Renal pelvis (tissue), 4 donors: ENCODE measurements around the gene MAPK8IP1. TPM values are rescaled to one million over a fixed set of nuclear protein-coding genes. Genes with fewer than 3 reads are reported as not detected.
A peak's percentile ranks its signal among the peaks of the same experiment; 100 is the strongest.

Source experiments
- DNase-seq: peaks from one replicate; pipeline ENCODE4 v3.0.0-alpha.2; 2013
- polyA plus RNA-seq, 3 donors: library from polyadenylated mRNA; unstranded; fragments of 120-200 nt; gene quantifications; one replicate each; pipeline ENCODE4 v1.2.1, GENCODE V29; 2013; ENCODE audit not compliant: insufficient read length in 3 of 3

MAPK8IP1 gene
- polyA plus RNA-seq, 3 donors: 9.6 to 13.8 (median 13.7) TPM

DNA sequence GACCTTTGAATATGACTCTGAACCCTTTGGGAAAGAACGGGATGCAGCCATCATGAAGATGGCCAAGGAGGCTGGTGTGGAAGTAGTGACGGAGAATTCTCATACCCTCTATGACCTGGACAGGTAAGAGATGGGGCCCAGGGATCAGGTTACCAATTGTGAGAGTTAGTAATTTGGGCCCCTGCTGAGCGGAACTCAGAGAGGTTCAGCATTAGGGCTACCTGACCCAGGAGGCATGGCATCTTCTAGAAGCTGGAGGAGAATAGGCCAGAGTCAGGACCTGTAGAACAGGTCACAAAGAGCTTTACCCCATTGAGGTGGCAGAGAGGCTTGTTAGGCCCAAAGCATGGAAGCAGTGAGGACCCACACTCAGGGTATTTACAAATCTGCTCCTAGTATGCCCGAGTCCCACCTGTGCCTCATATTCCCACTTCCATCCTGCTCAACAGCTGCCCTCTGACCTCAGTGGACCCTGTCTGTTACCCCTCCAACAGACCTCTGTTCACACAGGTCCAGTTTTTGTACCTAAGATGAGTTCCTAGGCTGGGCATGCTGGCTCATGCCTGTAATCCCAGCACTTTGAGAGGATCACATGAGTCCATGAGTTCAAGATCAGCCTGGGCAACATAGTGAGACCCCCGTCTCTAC lies 26.6 kb upstream of the MAPK8IP1 start:
- no peak for DNase-seq

DNA sequence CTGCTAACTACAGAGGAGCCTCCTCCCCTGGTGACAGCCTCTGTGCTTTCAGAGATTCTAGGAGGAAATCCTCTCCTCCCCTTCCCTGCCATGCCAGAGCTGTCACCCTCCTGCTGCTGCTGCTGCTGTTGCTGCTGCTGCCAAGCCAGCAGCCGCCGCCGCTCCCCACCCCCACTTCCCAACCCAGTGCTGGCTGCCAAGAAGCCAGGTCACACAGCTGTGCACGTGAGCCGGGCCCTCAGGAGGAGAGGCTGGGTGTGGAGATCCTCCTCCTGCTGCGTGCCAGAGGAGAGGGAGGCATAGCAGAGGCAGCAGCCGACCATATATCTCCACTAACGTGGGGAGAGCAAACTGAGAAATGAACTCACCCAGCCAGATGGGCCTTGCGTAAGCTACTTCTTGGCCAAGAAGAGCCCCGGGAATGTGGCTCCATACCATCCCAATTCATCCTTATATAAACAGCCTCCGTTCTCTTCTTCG lies 25.8 kb upstream of the MAPK8IP1 start:
- DNase-seq: peak; percentile 54

DNA sequence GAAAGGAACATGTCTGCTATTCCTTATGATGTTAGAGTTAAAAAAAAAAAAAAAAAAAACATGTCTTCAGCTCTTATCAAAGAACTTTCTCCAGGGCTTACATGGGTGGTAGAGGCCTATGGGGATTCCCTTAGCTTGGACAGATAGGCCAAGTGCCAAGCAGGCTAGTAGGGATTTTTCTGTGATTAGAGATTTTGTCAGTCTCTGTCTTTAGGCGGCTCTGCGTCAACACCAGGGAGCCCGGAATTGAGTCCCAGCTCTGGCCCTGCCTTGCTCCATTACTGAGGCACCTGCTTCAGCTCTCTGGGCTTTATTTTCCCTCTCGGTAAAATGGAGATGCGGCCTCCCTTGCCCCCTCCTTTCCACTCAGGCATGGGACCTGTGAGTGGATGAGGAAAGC lies 25.1 kb upstream of the MAPK8IP1 start:
- DNase-seq: no peak

DNA sequence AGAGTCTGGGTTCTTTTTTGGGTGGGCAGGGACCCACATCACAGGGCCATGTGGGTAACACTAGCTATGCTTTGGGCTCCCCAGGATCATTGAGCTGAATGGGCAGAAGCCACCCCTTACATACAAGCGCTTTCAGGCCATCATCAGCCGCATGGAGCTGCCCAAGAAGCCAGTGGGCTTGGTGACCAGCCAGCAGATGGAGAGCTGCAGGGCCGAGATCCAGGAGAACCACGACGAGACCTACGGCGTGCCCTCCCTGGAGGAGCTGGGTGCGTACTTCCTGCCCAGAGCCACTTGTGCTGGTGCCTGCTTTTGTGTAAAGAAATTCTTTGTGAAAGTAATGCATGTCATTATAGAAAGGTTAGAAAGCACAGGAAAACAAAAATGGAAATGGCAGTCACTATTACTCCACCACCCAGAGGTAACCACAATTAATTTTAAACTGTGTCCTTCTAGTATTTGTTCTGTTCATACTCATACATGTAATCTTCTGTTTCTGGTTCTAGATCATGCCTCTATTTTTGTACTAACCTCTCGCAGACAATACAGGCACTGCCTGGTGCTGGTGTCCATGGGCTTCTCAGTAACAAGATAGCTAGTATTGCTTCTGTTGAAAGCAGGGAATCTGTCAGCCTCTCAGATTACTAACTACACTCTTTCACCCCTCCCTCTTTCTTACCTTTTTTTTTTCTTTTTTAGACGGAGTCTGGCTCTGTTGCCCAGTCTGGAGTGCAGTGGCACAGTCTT lies 24.5 kb upstream of the MAPK8IP1 start:
- DNase-seq: no peak

DNA sequence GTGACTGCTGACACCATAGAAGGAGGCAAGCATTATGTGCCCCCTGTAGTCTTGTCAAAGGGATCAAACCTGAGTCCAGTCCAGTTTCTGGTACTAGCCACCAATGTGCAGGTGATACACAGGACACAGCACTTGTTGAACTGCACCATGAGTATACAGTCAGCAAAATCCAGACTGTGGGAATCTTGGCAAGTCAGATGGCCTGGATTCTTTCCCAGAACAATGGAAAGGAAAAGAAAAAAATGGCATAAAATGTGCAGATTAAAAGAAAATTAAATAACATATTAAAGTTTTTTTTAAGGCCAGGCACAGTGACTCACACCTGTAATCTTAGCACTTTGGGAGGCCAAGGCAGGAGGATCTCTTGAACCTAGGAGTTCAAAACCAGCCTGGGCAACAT lies 21.4 kb upstream of the MAPK8IP1 start:
- no peak for DNase-seq

DNA sequence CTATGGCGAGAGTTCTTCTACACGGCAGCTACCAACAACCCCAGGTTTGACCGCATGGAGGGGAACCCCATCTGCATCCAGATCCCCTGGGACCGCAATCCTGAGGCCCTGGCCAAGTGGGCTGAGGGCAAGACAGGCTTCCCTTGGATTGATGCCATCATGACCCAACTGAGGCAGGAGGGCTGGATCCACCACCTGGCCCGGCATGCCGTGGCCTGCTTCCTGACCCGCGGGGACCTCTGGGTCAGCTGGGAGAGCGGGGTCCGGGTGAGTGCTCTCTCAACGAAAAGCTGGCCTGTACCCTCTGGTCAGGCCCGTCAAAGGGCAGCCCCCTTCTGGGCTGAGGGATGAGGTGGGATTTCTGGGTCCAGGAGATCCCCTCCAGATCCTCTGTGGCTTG lies 15.9 kb upstream of the MAPK8IP1 start:
- DNase-seq: no peak

DNA sequence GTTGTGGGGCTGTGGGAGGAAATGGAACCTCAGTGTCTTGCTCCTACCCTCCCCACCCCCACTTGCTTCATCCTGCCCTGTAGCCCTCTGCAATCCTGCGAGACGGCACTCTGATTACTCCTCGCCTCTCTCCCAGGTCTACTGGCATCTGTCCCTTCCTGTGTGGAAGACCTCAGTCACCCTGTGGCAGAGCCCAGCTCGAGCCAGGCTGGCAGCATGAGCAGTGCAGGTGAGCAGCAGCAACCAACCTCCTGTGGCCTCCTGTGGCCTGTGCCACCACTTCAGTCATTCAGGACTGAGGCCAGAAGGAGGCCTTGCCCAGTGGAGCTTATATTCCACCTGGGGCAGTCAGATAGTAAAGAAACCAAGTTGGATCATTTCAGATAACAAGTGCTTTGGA lies 14.7 kb upstream of the MAPK8IP1 start:
- no peak for DNase-seq

DNA sequence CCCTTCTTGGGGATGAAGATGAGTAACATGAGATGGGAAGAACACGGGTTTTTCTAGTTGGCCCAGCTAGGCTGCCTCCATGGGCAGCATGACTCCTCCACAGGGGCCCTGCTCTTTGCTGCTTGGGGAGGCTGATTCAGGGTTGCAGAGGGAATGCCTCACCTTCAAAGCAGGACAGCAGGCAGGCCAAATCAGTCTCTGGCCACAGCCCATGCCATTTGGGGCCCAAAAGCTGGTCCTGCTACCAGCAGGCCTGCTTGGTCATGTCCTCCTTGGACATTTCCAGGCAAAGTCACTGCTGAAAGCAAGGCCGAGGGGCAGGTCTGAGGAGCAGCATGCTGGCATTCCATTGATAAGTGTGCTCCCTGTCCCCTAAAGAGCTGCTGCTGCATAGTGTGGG lies 13.8 kb upstream of the MAPK8IP1 start:
- no peak for DNase-seq

DNA sequence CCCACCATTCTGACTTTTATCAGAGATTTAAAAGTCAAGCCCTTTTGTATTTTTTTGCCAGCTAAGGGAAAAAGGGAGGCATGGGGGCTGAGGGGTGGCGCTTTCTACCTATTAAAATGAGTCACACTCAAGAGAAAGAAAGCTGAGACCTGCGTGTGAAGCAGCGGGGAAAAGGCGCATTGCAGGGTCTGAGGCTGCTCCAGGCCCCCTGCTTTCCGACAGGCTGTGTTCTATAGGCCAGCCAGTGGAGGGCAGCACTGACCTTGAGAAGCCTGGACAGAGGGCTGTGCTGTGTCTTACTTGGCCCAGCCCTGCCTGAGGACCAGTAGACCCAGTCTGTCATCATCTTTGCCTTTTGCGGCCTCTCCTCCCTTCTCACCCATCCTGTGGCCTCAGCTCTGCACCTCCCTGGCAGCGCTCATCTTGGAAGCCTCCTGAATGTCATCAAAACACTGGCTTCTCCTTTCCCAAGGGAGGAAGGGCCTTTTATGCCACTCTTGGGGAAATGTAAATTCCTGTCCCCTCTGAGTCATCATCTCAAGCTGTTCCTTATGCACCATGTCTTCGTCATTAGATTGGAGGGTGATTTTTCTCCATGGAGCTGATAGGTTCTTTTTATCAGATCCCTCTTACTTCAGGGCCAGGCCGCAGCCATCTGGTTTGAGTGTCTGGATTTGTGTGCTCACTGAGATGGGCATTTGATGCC lies 12.6 kb upstream of the MAPK8IP1 start:
- DNase-seq: peak; percentile 52

DNA sequence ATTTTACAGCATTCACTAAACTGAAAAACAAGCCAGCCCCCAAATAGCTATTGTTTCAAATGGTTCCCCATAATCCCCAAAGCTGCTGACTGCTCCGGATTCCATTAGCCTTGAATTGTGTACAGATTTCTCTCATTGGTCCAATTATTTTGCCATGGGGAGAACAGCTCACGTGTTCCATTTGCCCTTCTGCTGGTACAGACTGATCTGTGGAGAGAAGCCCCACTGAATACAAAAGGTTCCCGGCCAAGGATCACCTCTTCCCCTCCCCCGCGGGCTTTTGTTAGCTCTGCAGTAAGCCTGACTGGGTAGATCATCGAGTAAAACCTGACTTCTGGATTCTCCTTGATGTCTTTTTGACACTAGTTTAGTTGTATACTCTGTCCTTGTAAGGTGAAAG lies 9.1 kb upstream of the MAPK8IP1 start:
- no peak for DNase-seq

DNA sequence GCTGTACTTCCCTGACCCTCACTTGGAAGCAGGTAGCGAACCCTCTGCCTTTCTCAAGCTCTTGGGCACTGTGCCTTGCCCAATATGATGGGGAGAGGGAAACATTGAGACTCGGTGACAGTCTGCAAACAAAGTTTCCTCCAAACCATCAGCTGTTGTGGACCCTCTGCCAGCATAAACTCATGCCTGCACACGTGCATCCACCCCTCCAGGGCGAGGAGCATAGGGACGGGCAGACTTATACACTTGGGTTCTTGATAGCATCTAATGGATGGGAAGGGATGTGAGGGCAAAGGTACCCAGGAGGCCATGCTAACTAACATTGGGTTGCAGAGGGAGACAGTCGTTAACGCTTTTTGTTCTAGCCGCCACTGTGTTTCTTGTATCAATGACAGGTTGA lies 8.2 kb upstream of the MAPK8IP1 start:
- no peak for DNase-seq

DNA sequence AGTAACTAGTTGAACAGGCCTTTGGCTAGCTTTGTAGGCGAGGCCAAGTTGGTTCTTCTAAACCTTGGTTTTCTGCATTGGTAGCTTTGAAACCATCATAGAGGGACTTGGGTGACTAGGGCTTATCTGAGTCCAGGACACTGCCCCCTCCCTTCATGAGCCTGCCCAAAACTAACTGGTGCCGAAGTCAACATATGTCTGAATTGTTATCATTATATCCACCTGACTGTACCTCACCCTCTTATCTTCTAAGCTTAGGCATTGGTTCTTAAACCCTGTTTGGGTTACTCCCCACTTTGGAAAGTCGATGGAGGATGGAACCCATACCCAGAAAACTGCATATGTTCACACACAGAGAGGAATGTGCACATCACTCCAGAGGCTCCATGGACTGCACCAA lies 7.6 kb upstream of the MAPK8IP1 start:
- DNase-seq: no peak

DNA sequence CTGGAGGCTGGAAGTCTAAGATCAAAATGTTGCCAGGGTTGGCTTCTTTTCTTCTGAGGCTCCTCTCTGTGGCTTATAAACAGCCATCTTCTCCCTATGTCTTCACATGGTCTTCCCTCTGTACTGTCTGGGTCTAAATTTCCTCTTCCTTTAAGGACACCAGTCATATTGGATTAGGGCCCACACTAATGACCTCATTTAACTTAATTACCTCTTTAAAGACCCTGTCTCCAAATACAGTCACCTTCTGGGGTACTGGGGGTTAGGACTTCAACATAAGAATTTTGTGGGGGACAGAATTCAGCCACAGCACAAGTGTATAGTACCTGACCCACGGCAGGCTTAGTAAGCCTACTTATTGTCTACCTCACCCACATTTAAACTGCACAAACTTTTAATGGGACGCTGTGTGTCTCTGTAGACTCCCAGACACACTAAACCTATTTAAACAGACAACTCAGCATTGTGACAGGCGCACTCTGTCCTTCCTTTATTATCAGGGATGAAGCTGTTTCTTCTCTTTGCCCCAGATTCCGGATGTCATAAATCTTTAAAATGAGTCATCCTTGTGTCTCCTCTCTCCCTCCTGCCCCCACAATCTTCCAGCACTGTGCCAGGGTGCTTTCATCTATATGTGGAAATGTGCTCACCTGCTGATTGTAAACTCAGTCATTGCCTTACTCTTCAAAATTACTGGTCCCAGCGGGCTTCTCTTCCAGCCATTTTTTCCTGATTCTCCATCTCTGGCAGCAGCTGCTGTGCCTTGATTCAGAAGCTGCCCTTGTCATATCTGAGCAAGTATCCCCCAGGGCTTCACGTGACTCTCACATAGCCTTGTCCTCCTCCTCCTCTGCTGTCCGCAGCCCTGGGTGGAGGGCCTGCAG lies 5.4 kb upstream of the MAPK8IP1 start:
- DNase-seq: no peak

DNA sequence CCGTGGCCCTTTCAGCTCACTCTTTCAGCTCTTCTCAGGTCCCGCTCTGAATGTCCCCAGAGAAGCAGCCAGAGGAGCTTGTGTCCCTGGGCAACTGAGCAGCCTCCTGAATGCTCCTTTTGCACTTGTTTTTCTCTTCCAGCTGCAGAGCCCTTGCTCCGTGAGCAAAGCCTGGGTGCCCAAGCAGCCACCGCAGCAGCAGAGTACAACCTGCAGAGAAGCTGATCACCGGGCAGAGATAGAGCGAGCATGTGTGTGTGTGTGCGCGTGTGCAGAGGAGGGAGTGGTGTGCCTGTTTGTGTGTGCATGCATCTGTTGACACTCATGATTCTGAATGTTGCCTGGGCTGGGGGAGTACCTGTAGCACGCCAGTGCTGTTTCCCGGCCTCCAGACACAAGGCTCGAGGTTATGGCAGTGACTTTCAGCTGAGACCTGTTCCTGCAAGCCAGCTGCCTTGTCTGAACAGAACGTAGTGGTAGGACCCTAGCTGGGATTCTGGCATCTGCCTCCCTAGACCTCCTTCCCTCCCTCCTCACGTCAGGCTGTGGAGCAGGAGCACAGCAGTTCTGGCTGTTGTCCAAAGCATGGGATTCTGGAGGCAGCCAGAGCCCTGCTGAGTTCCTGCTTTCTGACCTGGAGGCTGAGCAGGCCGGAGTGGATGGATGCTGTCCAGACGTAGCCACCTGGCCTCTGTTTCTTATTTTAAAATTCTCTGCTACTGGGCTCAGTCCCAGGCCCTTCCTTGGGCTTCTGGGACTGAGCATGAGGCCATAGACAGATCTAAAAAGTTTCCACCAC lies 4.5 kb upstream of the MAPK8IP1 start:
- no peak for DNase-seq

DNA sequence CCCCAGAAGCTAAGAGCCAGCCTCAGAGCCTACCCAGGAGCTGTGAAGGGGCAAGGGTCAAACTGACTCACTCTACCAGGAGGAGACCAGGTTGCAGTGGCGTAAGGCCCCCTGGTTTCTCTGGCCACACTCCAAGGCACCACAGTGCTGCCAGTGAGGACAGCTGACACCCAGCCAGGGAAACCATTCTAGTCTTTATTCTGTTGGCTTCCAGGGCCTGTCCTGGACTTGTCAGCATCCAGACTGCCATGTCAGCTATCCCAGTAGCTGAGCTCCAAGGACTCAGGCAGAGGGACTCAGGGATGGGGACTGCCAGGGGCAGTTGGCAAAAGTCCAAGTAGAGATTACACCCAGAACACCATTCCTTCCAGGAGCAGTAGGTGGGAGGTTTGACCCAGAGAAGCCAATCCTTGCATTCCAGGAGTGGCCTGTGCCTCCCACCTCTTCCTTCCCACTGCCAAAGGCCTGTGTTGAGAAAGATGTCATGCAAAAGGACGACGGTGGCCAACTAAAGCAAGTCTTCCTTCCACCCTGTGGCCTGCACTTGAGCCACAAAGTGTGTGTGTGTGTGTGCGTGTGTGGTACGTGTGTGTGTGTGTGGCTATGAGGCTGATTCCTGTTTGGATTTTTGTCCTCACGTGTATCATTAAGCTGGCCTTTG lies 3.6 kb upstream of the MAPK8IP1 start:
- DNase-seq: no peak

DNA sequence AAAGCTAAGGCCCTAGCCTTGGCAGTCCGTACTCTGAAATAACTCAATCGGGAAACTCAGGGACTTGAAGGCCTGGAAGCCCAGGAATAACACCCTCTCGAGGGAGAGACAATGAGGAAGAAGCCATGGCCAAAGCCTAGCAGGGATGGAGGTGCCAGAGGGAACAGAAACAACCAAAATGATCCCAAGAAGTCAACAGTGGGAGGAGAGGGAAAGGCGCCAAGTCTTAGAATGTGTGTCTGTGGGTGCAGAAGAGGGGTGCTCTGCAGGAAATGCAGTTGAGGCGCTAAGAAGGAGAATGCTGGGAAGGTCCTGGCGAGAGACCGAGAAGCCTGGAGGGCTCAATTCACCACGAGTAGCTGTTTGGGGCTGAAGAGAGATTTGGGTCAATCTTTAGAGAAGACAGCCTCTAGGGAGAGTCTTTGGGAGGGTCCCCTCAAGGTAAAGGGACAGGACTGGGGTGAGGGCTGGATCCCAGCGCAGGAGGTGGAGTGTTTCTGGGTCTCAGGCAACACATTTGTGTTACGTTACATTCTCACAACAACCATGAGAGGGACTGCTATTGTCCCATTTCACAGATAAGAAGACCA lies 760 bp upstream of the MAPK8IP1 start:
- DNase-seq: no peak

DNA sequence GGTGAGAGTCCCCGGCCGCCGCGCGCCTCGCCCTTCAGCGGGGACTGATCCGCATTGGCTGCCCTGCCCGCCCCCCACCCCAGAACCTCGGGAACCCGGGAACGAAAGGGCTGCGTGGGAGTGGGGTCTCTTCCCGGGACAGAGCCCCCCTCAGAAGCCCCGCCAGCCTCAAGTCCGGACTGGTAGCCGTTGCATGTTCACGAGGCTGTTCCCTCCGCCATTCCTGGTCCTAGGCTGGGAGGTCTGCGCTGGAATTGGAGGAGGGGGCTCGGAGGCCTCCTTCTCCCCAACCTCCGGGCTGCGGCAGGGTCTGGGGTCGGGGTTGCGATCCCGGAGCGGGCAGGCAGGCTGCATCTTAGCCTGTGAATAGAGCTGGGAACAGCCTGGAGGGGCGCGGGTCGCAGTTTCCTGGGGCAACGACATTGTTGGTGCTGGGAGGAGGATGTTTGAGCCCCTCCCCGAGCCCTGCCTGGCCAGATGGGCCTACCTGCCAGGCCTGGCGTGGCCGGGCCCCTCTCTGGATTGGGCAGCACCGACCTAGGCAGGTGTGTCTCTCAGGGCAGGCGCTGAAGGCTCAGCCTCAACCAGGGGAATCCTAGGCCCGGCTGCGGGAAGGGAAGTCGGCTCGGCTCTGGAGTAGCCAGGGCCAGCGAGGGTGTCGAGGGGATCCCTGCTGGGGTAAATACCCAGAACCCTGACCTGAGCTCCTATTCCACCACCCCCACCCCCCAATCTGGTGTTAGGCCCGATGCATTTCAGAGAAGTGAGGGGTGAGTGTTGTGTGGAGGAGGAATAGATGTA lies 670 bp downstream of the MAPK8IP1 start:
- no peak for DNase-seq

DNA sequence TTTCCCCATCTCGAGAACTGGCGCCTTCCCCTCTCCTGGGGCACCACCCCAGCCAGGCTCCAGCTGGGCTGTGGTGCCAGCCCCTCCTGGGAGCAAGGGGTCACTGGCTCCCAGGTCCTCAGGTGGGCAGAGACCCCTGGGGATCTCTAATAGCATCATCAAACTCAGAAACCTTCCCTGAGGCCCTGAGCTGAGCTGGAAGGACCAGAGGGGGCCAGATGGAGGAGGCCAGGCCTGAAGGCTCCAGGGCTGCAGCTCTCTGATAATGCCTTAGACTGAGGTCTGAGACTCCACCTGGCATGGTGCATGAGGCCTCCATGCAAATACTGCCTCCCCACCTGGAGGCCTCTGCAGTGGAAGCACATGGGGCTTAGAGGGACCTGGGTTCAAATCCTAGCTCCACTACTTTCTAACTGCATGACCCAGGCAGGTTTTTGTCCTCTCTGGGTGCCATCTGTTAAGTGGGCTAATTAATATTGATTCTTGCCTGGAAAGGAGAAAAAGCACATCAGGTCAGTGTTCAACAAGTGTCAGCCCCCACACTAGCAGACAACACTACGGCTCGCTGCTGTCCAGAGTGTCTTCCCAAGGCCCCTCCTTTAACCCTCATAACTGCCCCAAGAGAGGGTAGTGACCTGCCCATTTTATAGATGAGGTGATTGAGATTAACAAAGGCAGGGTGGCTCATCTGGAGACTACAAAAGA lies 1.5 kb downstream of the MAPK8IP1 start:
- no peak for DNase-seq

DNA sequence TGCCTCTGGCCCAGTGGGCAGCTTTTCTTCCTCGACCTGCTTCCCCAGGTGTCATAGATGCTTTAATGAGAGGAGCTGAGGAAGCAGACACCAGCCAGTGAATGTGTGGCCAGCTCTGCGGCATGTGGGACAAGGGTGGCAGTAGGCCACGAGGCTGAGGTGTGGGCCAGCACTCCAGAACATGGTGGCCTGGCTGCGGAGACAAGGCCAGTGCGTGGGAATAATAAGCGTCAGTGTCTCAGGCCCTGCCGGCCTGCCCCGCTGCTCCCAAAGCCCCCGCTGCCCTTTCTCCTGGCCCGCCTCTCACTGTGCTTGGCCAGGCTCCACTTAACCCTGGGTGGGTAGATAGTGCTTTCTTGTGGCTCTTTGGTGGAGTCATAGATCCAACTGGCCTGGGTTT lies 2.1 kb downstream of the MAPK8IP1 start:
- no peak for DNase-seq
